GM12892 (cell line): ENCODE measurements around the gene PTRH2.

Experiments
- POLR2A ChIP-seq: IDR thresholded peaks from 2 replicates; pipeline ENCODE4 v1.6.1; 2011; ENCODE audit warnings: low read depth, low read length, control low read depth
- POLR2AphosphoS5 ChIP-seq: IDR thresholded peaks from 2 replicates; pipeline ENCODE4 v1.6.1; 2011; ENCODE audit warnings: low read depth, low read length, control low read depth
- TAF1 ChIP-seq: IDR thresholded peaks from 2 replicates; pipeline ENCODE4 v1.6.1; 2011; ENCODE audit warnings: low read depth, mild to moderate bottlenecking, control low read depth, low read length, borderline replicate concordance

DNA sequence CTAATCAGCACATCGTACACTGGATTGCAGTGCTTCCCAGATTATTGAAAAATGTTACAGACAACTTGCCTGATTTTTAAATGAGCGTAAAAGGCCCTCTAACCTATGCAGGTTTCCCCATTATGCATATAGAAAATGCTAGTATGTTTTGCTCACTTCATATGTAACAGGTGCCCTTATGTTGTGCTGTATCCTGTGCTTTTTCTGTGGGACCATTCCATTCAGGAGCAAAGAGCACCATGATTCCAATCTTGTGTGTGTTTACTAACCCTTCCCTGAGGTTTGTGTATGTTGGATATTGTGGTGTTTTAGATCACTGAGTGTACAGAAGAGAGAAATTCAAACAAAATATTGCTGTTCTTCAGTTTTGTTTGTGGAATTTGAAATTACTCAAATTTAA is 12.9 kb downstream of the PTRH2 start:
- TF ChIP-seq POLR2A (no peak), POLR2AphosphoS5 (no peak), TAF1 (no peak)
